HG02973 (cell line): Measurements from ENCODE around the gene LRRC4C.

Source experiments
- ATAC-seq: cut with Tn5 transposase; IDR thresholded peaks from one replicate; pipeline ENCODE4 v1.9.1; 2021; ENCODE audit warnings: moderate library complexity; ENCODE audit not compliant: unreplicated experiment

The LRRC4C gene

GRCh38 chr11:41459465-41460401 is at the start of gene LRRC4C:
Gene LRRC4C (minus strand): TSS chr11:41459652.
- ATAC-seq, result no peak

- no peak for ATAC-seq
Observed at GRCh38 chr11:41508121-41508520, 48.7 kb upstream of the LRRC4C start.

GRCh38 chr11:41499429-41499828 is 40.0 kb upstream of the LRRC4C start:
- no peak for ATAC-seq

- no peak for ATAC-seq
Observed at GRCh38 chr11:41498726-41499125, 39.3 kb upstream of the LRRC4C start.

GRCh38 chr11:41497974-41498373 is 38.5 kb upstream of the LRRC4C start:
- no peak for ATAC-seq

GRCh38 chr11:41494716-41495115 is 35.3 kb upstream of the LRRC4C start:
- no peak for ATAC-seq

GRCh38 chr11:41486424-41486823 is 27.0 kb upstream of the LRRC4C start:
- no peak for ATAC-seq

GRCh38 chr11:41483956-41484355 is 24.5 kb upstream of the LRRC4C start:
- no peak for ATAC-seq

- no peak for ATAC-seq
Observed at GRCh38 chr11:41479179-41479578, 19.7 kb upstream of the LRRC4C start.

GRCh38 chr11:41461057-41461681 is 1.7 kb upstream of the LRRC4C start:
- ATAC-seq, result no peak

- ATAC-seq, result no peak
Observed at GRCh38 chr11:41458641-41459040, 811 bp downstream of the LRRC4C start.

- no peak for ATAC-seq
Observed at GRCh38 chr11:41458154-41458553, 1.3 kb downstream of the LRRC4C start.

- no peak for ATAC-seq
Observed at GRCh38 chr11:41457216-41458014, 2.0 kb downstream of the LRRC4C start.

GRCh38 chr11:41456269-41456668 is 3.2 kb downstream of the LRRC4C start:
- ATAC-seq, result no peak

- ATAC-seq, result no peak
Observed at GRCh38 chr11:41451011-41451410, 8.4 kb downstream of the LRRC4C start.

- no peak for ATAC-seq
Observed at GRCh38 chr11:41449483-41450050, 9.9 kb downstream of the LRRC4C start.

- ATAC-seq, result no peak
Observed at GRCh38 chr11:41446566-41446965, 12.9 kb downstream of the LRRC4C start.

- ATAC-seq, result no peak
Observed at GRCh38 chr11:41446107-41446506, 13.3 kb downstream of the LRRC4C start.

GRCh38 chr11:41437006-41437490 is 22.4 kb downstream of the LRRC4C start:
- no peak for ATAC-seq

- ATAC-seq, result no peak
Observed at GRCh38 chr11:41435531-41435930, 23.9 kb downstream of the LRRC4C start.

- no peak for ATAC-seq
Observed at GRCh38 chr11:41431784-41432183, 27.7 kb downstream of the LRRC4C start.
